Fibroblast of peridontal ligament (primary cell): ENCODE results near the gene WDR18.
A peak's percentile ranks its signal among the peaks of the same experiment; 100 is the strongest.

Experiments
- DNase-seq: peaks from one replicate; pipeline ENCODE4 v3.0.0-alpha.2; 2010; ENCODE audit errors: extremely low read depth

WDR18 gene

DNA sequence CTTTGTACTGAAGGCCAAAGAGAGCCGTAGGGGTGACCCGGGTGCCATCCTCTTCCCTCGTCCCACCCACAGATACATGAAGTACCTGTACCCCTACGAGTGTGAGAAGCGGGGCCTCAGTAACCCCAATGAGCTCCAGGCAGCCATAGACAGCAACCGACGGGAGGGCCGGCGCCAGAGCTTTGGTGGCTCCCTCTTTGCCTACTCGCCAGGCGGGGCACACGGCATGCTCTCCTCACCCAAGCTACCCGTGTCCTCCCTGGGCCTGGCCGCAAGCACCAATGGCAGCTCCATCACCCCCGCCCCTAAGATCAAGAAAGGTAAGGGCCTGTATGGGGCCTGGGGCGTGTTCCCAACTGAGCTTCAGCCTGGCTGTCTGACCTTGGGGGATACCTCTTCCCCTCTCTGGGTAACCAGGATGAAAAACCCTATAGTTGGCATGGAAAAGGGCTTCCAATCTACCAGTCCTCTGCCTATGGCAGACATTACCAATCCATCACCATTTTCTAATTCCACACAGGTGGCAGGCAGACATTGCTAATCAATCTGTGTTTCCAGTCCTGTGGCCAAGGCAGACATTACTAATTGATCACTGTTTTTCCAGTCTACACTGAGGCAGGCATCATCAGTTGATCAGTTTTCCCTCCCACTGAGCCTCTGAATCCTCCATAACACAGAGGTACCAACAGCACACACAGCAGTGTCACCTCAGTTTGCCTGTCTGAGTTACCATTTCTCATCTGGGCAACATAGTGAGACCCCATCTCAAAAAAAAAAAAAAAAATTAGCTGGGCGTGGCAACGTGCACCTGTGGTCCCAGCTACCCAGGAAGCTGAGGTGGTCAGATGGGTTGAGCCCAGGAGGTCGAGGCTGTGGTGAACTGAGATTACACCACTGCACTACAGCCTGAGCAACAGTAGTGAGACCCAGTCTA lies 19.1 kb upstream of the WDR18 start:
- peak; percentile 7 for DNase-seq

DNA sequence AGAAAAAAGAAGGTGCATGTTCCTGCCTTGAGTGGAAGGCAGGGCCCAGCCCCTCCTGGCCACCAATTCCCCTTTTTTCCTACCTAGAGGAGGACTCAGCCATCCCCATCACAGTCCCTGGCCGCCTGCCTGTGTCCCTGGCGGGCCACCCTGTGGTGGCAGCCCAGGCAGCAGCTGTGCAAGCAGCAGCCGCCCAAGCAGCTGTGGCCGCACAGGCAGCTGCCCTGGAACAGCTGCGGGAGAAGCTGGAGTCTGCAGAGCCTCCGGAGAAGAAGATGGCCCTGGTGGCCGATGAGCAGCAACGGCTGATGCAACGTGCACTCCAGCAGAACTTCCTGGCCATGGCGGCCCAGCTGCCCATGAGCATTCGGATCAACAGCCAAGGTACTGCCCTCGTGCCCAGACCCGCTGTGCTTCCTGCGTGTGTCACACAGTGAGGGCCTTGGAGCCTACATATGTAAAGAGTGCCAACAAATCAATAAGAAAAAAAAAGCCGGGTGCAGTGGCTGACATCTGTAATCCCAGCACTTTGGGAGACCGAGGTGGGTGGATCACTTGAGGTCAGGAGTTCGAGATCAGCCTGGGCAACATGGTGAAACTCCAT lies 17.6 kb upstream of the WDR18 start:
- no peak for DNase-seq

DNA sequence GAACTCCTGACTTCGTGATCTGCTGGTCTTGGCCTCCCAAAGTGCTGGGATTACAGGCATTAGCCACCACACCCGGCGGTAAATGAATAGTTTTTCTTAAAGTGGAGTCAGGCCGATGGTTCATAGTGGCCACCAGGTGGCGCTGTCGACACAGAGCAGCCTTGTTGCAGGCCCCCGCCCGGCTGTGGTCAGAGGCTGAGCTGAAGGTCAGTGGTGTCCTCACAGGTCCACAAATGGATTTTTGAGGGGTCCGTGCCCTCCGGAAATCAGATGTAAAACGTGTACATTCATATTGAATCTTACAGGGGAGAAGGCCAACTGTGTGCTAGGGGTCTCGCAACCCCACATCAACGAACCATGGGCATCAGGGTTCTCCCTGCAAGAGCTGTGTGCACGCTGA lies 13.4 kb upstream of the WDR18 start:
- peak; percentile 6 for DNase-seq

DNA sequence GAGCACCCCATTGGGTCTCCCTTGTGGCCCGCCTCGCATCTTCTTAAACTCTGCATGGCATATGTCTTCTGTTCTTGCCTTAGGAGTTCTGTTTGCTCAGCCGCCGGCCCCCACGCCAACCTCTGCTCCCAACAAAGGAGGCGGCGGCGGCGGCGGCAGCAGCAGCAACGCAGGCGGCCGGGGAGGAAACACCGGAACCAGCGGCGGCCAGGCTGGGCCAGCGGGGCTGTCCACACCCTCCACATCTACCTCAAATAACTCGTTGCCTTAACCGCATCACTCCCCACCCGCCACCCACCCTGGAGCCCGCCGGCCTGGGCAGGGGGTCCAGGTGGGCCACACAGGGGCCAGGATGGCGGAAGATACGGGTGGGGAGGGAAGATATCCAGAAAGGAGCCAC lies 12.3 kb upstream of the WDR18 start:
- DNase-seq, result no peak

DNA sequence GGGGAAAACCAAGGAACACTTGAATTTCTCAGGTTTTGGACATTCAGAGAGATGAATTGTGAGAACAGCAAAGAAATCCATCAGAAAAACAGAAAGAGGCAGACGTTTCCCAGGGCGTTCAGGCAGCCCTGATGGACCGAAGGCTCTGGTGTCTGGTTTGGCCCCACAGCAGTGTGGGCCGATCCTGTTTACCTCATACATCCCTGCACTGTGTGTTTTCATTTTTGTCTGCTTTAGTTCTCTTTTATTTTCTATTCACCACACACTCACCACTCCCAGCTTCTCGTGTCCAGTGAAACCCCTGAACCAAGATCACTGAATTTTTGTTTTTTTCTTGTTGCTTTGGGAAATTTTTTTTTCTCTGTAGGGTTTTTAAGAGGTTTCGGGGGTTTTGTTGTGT lies 11.9 kb upstream of the WDR18 start:
- DNase-seq, result no peak

DNA sequence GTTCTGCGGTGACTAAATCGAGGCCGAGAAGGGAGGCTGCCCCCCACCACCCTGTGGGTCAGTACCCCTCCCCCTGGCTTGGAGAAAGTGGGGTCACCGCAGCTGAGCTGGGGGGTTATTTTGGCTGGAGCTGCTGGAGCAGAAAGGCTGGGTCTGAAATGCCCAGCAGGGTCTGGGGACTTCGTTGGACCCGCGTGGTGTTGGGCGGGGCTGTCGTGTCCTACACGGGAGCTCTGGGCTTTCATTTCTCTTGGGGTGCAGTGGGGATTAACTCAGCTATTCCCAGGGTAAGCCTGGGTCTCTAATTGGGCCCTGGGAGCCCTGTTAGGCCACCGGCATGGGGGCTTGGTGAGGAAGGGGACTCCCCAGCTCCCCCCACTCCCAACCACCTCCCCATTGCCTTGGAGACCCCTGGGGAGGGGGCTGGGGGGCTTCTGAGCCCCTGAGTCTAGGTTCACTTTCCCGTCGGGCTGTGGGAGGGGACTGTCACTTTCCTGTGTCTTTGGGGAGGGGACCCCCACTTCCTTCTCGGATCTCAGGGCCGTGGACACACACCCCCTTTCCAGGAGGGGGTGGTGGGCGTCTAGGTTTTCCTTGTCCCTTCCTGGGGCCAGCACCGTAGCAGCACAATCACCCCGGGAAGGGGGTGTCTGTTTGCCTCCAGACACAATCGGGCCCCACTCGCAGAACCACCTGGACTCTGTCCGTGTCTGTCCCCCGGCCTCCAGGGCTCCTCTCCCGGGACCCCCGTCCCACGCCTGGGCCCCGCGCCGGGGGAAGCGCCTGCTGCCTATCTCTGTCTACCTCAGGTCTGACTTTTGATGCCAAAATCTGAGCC lies 10.2 kb upstream of the WDR18 start:
- no peak for DNase-seq

DNA sequence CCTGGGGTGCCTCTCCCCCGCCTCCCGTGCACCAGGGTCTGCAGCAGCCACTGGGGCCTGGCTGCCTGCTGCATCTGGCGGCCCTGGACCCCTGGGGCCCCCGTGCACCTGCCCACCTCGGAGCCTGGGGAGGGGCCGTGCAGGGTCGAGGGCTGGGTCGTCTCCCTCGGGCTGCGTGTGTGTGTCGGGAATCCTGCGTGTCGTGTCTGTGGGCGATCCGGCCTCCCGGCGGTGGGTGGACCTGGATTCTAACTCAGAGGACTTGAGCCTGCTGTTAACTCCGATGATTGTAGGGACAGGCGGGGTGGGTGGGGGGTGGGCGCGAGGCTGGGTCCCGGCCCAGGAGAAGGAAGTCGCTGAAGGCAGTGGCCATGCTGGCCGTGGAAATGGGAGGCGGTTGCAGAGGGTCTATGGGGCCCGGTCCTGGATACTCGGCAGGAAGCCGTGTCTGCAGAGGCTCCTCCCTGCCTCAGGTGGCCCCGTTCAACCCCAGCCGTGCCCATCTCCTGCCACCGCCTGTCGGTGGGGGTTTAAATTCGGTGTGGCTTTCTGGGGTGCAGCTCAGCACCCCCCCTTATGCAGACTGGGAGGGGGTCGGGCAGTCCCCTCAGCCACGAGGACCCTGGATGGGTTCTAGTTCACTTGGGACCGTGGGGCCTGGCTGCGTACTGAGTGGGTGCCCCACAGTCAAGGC lies 9.4 kb upstream of the WDR18 start:
- DNase-seq, result no peak

DNA sequence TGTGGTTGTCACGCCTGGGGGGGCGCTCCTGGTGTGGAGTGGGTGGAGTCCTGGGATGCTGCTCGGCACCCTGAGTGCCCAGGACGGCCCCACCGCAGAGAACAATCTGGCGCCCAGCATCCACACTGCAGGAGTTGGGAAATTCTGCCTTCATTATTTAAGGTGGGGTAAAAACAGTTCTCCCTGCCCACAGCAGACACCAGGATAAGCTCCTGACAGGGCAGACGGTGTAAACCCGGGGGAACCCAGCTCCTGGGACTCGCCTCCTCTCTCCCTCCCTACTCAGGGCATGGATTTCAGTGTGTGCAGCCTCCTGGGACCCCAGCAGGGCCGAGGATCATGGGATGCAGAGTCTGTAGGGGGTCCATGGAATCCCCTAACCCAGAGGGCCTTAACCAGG lies 7.7 kb upstream of the WDR18 start:
- DNase-seq, result no peak

DNA sequence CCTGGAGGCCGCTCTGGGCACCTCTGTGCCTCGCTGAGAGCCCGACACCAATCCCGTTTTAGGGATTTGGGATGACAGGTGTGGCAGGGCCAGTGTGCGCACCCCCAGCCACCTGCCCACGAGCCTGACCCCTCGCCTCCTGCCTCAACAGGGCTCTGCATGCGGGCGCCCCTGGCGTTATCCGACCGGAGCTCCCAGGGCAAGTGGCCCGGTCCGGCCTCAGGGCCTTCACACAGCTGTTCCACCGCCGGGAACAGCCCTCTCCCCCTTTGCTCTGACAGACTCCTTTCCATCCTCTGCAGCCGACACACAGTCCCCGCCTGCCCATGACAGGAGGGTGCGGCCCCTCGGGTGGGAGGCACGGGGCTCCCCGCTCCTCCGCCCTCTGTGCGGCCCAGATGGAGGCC lies 7.1 kb upstream of the WDR18 start:
- no peak for DNase-seq

DNA sequence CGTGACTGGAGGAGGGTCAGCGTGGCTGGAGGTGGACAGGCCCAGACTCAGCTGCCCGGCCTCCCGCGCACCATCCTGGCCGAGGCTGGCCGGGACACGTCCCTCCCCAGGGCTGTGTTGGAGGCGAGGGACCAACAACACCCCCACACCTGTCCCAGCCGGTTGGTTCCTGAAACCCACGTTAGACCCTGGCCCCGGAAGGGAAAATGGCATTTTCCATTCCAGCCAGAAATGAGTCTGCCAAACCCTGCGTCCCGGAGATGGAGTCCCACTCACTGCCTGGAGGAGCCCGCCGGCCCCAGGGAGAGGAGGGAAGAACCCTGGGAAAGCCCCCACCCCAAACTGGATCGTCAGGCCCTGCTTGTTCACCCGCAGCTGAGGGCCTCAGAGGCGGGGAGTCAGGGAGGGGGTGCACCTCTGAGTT lies 4.8 kb upstream of the WDR18 start:
- DNase-seq, result no peak

DNA sequence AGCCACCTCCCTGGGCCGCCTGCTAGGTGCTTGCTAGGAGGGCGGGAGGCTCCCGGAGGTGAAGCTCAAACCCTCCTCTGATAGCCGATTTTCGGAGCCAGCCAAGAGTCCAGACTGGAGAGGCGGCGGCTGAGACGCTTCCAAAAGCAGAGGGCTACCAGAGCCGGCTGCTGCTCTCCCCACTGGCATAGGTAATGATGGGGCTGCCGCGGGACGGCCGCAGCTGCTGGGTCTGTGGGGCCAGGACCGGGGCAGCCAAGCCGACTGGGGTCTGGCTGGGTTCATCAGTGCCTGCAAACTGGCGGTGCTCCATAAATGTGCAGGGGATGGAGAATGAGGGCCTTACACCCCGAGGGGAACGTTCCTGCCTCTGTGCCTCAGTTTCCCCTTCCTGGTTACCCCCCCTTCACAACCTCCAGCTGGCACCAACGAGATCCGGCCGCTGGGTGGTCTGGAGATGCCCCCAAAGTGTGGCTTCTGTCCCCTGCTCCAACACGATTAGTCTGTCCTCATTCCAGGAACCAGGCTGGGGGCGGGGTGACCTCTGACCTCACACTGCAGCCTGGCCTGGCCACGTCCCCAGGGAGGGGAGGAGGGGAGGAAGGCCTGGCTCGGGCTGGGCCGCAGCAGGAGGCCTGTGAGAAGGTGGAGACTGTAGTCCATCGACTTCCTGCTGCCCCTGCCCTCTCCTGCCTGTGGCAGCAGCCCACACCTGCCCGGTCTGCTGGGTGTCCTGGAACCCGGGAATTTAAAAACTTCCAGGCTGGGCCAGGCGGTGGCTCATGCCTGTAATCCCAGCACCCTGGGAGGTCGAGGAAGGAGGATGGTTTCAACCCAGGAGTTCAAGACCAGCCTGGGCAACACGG lies 3.8 kb upstream of the WDR18 start:
- DNase-seq, result no peak

DNA sequence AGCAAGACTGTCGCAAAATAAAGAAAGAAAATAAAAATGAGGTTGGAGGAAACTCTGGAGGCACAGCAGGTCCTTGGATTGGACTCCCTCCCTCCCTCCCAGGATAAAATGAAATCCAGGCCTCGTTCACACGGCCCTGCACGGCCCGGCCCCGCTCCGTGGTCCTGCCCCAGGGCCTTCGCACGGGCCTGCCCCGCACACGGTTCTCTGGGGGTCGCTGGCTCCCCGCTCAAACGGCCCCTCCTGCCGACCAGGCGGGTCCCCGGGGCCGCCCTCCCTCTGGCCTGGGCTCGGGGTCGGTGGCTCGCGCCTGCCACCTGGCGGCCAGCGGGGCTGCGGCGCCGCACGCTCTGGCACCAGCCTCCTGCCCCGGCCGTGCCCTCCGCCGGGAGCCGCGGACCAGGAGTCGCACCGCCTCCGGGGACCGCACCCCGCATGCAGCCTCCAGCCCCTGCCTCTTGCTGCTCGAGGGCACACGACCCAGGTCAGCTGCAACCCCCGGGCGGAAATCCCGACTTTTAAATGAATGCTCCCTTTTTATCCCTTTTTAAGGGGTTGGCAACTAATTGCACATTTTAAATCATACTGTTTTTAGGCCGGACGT lies 1.5 kb upstream of the WDR18 start:
- peak; percentile 49 for DNase-seq

DNA sequence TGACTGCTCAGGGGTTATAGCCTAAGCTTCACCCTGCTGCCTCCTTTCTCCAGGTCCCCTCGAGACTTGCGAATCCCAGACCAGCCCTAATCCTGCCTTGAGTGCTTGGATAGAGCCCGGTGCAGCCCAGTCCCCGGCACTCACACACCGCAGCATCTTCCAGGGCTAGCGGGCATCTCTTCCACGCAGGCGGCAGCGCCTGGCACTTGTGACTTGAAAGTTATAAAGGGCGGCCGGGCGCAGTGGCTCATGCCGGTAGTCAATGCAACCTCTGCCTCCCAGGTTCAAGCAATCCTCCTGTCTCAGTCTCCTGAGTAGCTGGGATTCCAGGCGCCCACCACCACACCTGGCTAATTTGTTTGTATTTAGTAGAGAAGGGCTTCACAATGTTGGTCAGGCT lies 1.9 kb downstream of the WDR18 start:
- no peak for DNase-seq

DNA sequence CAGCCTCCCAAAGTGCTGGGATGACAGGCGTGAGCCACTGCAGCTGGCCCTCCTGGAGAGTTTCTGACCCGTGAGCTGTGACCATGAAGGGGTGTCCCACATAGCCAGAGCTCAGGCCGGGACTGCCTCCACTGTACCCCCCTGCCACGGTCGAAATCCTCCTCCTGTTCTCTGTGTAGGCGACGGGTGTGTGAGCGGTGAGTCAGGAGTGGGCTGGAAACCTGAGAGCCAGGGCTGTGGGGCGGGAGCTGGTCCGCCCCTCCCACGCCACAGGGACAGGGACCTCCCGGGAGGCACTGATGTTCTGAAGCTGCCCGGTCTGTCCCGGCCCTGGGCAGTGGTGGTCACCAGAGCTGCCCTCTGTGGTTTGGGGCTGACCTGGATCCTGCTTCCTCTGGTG lies 3.9 kb downstream of the WDR18 start:
- DNase-seq, result no peak

DNA sequence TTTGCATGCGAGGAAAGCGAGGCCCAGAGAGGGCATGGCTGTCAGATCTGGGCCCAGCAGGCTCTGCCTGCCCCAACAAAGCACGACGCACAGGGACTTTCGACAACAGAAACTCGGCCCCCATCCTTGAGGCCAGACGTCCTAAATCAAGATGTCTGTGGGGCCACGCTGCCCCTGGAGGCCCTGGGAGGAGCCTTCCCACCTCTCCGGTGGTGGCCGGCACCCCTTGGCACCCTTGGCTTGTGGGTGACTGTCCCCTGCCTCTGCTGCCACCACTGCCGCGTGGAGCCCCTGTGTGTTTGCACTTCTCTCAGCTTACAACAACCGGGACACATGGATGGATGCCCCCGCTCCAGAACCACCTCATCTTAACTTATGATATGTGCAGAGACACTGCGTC lies 4.4 kb downstream of the WDR18 start:
- DNase-seq, result no peak

DNA sequence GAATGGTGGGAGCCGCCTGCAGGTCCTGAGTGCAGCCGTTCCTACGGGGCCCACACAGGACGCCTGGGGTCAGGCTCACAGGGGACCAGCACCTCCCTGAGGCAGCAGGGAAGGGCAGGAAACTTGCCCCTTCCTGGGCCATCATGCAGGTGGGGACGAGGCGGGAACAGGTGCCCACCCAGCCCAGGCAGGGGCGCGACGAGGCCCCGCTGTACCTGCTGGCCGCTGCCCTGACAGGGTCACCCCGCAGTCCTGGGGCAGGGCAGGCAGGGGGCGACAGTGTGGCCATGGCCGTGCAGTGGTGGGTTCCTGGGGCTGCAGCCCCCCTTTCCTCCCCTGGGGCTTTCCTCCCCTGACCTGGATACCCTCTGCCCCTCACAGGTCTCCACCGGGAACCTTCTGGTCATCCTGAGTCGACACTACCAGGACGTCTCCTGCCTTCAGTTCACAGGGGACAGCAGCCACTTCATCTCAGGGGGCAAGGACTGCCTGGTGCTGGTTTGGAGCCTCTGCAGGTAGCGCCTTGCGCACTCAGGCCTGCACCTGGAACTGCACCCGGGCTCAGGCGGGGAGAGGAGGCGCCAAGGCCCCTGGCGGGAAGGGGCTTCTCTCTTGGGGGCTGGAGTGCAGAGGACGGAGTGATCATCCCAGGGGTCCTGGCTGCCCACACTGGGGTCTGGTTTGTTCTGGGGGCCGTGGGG lies 5.4 kb downstream of the WDR18 start:
- DNase-seq, result no peak

DNA sequence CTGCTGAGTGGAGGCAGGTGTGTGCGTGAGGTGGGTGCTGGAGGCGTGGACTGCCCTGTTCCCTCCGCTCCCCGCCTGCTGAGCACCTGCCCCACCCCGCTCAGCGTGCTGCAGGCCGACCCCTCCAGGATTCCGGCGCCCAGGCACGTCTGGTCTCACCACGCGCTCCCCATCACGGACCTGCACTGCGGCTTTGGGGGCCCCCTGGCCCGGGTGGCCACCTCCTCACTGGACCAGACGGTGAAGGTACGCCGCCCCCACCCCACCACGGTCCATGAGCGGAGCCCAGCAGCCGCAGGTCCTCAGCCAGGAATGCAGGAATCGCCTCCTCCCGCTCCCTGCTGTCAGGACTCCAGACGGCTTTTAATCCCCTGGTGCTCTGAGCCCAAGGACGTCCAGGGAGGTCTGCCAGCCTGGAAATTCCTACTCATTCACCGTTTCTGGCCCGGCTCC lies 6.0 kb downstream of the WDR18 start:
- DNase-seq, result no peak

DNA sequence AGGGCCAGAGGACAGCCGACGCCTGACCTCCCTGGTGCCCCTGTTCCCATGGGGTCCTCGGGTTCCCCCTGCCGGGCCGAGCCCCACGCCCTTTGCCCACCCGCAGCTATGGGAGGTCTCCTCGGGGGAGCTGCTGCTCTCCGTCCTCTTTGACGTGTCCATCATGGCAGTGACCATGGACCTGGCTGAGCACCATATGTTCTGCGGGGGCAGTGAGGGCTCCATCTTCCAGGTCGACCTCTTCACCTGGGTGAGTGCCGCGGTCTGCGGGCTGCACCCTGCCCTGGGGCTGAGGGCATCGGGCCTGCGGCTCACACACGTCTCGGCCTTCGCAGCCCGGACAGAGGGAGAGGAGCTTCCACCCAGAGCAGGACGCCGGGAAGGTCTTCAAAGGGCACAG lies 6.6 kb downstream of the WDR18 start:
- no peak for DNase-seq

DNA sequence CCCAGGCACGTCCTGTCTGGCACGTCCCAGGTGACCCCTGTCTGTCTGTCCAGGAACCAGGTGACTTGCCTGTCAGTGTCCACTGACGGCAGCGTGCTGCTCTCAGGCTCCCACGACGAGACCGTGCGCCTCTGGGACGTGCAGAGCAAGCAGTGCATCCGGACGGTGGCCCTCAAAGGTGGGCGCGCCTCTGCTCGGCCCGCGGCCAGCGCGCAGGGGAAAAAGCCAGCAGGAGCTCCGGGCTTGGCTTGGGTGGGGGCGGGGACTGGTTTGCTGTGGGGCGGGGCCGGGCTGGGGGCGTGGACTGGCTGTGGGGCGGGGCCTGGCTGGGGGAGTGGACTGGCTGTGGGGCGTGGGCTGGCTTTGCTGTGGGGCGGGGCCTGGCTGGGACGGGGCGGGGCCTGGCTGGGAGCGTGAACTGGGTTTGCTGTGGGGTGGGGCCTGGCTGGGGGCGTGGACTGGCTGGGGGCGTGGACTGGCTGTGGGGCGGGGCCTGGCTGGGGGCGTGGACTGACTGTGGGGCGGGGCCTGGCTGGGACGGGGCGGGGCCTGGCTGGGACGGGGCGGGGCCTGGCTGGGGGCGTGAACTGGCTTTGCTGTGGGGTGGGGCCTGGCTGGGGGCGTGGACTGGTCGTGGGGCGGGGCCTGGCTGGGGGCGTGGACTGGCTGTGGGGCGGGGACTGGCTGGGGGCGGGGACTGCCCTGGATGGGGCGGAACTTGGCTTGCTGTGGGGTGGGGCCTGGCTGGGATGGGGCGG lies 7.2 kb downstream of the WDR18 start:
- no peak for DNase-seq
